Measurements from ENCODE around the gene PPARA. TPM values are rescaled to one million over a fixed set of nuclear protein-coding genes. Genes with fewer than 3 reads are reported as not detected.

PPARA gene
- total and polyA plus RNA-seq, 2 of the 4 experiments (the other 2 are of a cell fraction), result 3.1 to 7.0 TPM

DNA sequence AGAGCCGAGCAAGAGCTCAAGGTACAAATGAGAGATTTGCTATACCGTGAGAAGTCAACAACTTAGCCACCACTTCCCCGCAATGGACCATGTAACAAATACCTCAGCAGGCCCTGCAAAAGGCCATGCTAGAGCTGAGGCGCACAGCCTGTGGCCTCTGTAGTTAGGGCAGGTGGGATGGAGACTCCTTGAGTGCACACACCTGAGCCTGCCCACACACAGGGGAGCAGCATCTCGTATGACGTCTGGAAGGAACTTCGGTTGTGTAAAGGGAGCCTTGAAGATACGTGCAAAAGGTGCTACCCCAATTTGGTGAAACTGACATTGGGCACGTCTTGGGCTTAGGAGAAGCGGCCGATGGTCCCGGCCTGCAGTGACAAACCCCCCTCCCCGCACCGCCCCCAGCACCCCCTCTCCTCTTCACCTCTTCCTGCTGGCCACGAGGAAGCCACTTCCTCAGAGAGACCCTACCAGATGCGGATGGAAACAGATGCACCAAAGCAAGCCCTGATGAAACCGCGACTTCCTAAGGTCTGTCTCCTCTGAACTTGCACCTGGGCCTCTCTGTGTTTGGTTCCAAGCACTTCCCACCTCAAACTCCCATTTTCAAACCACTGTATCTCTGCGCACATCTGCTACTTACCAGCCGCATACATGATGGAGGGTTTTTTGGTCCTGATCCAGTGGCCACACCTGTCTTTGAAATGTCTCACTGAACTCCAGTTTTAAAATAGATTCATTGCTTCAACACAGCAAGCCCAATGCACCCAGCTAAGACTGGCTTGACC, 89.1 kb downstream of the PPARA start:
- WGBS, 2 experiments (ENCODE audit: extremely low coverage in 2 of 2, insufficient read length in 1 of 2), result no CpG with 5 or more reads among the region's 20 CpGs

More for the DNA sequence above, 89.1 kb downstream of the PPARA start:
- Histone ChIP-seq H3K36me3 (ENCODE audit: control insufficient read depth, insufficient read depth, low read length) (peaks cover 27% of the 10 kb centered on the region), H2BK120ac (ENCODE audit: low read depth, low read length) (no peak overlapping the region), H3K27ac (ENCODE audit: insufficient read depth, low read length) (no peak overlapping the region), H4K20me1 (ENCODE audit: insufficient read depth, low read length) (no peaks in the 10 kb centered on the region; the same call in 1 of the 2 replicates), H4K5ac (ENCODE audit: low read depth, low read length) (no peak overlapping the region), H4K91ac (ENCODE audit: insufficient read depth, low read depth, low read length) (no peak overlapping the region), H3K4me1 (ENCODE audit: control insufficient read depth, insufficient read depth, low read length) (peaks cover 4% of the 10 kb centered on the region), H4K8ac (ENCODE audit: low read depth in 2 of 2, low read length in 2 of 2) (no peak overlapping the region), H2AFZ (replicated peaks; ENCODE audit: low read length, poor library complexity) (no peak overlapping the region), H3K9me1 (ENCODE audit: insufficient read depth, low read length) (peaks cover 2% of the 10 kb centered on the region; the same call in 1 of the 2 replicates), H3K79me1 (ENCODE audit: low read depth in 1 of 2, low read length in 2 of 2) (0 out of 4 replicates have a peak, but pooled peaks cover 0 to 4% of the 10 kb centered on the region in 2 experiments), H2AK9ac (replicated peaks; ENCODE audit: low read depth, low read length, poor library complexity) (no peak overlapping the region), H3K23ac (ENCODE audit: low read depth, low read length) (no peak overlapping the region), H3K9ac (ENCODE audit: low read depth, low read length) (no peak overlapping the region), H3K4ac (ENCODE audit: low read depth, low read length) (no peak overlapping the region), H2BK20ac (ENCODE audit: low read depth, low read length) (no peak overlapping the region), H2BK15ac (ENCODE audit: low read depth, low read length) (no peak overlapping the region), H3K9me3 (ENCODE audit: control insufficient read depth, insufficient read depth, low read length) (no peaks in the 10 kb centered on the region), H2AK5ac (ENCODE audit: low read depth, low read length) (no peak overlapping the region), H2BK5ac (ENCODE audit: low read depth, low read length, poor library complexity, severe bottlenecking) (no peak overlapping the region), H3K14ac (replicated peaks; ENCODE audit: low read depth, low read length) (no peak overlapping the region), H3K4me2 (ENCODE audit: low read depth, low read length) (no peak overlapping the region), H3K18ac (ENCODE audit: low read depth, low read length) (no peak overlapping the region), H3K4me3 (ENCODE audit: insufficient read depth, low read depth, low read length) (no peak overlapping the region), H3K27me3 (ENCODE audit: control insufficient read depth, insufficient read depth, low read length) (no peaks in the 10 kb centered on the region), H3K56ac (ENCODE audit: extremely low read depth, insufficient read depth, low read length) (no peak overlapping the region)
- POLR2A ChIA-PET (ENCODE audit: unreplicated experiment), result no interaction called here
- BruUV-seq (replicated peaks), result no TSS peak
- no peak for TF ChIP-seq MAZ (IDR thresholded peaks at IDR 0.05; ENCODE audit: borderline replicate concordance, low read depth, low read length)
- no peak for TF ChIP-seq RCOR1 (IDR thresholded peaks at IDR 0.05; ENCODE audit: insufficient replicate concordance, low read length)
- no peak for TF ChIP-seq MXI1 (IDR thresholded peaks at IDR 0.05; ENCODE audit: borderline replicate concordance, low read depth, low read length)
- no peak for TF ChIP-seq MAFK (IDR thresholded peaks at IDR 0.05; ENCODE audit: low read depth, low read length)
- TF ChIP-seq RAD21 (IDR thresholded peaks at IDR 0.05; ENCODE audit: low read length), result no peak
- TF ChIP-seq NFE2L2 (IDR thresholded peaks at IDR 0.05; ENCODE audit: low read depth, low read length), result no peak
- TF ChIP-seq, protein P1, sequence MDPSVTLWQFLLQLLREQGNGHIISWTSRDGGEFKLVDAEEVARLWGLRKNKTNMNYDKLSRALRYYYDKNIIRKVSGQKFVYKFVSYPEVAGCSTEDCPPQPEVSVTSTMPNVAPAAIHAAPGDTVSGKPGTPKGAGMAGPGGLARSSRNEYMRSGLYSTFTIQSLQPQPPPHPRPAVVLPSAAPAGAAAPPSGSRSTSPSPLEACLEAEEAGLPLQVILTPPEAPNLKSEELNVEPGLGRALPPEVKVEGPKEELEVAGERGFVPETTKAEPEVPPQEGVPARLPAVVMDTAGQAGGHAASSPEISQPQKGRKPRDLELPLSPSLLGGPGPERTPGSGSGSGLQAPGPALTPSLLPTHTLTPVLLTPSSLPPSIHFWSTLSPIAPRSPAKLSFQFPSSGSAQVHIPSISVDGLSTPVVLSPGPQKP (IDR thresholded peaks at IDR 0.05; ENCODE audit: borderline replicate concordance, low read depth, low read length), result no peak
- no peak for TF ChIP-seq SMC3 (IDR thresholded peaks at IDR 0.05; ENCODE audit: low read depth, low read length)
- no peak for TF ChIP-seq RFX5 (IDR thresholded peaks at IDR 0.05; ENCODE audit: low read depth, low read length)
- no peak for TF ChIP-seq USF2 (IDR thresholded peaks at IDR 0.05; ENCODE audit: low read depth, low read length)
- TF ChIP-seq CHD1 (IDR thresholded peaks at IDR 0.05; ENCODE audit: low read depth, low read length), result no peak
- no peak for TF ChIP-seq CTCF (conservative IDR thresholded peaks at IDR 0.05; ENCODE audit: low read depth, low read length)
- TF ChIP-seq CEBPB (IDR thresholded peaks at IDR 0.05; ENCODE audit: low read depth, low read length), result no peak
- no peak for TF ChIP-seq FOS (IDR thresholded peaks at IDR 0.05; ENCODE audit: low read depth, low read length)
- no peak for TF ChIP-seq BHLHE40 (IDR thresholded peaks at IDR 0.05; ENCODE audit: low read depth, low read length)
- intact Hi-C loops (cut with micrococcal nuclease) (no loop called here), in situ Hi-C loops (cut with MboI; ENCODE audit: low sequenced_read_pairs) (no loop called here), dilution Hi-C loops (cut with HindIII; ENCODE audit: low sequenced_read_pairs, unreplicated experiment) (no loop called here)
- ATAC-seq (ENCODE audit: low read depth) (no peak), DNase-seq (no peak)
- CTCF ChIA-PET, result no interaction called here

Data from IMR-90 (cell line).